Measurements from ENCODE around the gene FAM149A. TPM values are rescaled to one million over a fixed set of nuclear protein-coding genes. Genes with fewer than 3 reads are reported as not detected.

FAM149A gene
- polyA plus RNA-seq, 3 donors = 42.5 to 66.7 (median 47.9) TPM

GRCh38 chr4:186144946-186145569 lies 40.6 kb downstream of the FAM149A start:
- peak in 5 of 11 donors; percentile 35 to 46 (median 43) for DNase-seq (ENCODE audit: extremely low read depth in 1 of 11, low read depth in 9 of 11, low spot score in 4 of 11)

GRCh38 chr4:186146458-186146857 lies 42.0 kb downstream of the FAM149A start:
- DNase-seq (ENCODE audit: extremely low read depth in 1 of 11, low read depth in 9 of 11, low spot score in 4 of 11) = no peak

GRCh38 chr4:186148336-186148975 lies 44.0 kb downstream of the FAM149A start:
- DNase-seq (ENCODE audit: extremely low read depth in 1 of 11, low read depth in 9 of 11, low spot score in 4 of 11) = peak in 4 of 11 donors; percentile 36 to 61 (median 36)

- peak in 2 of 11 donors; percentile 35 to 41 for DNase-seq (ENCODE audit: extremely low read depth in 1 of 11, low read depth in 9 of 11, low spot score in 4 of 11)
Observed at GRCh38 chr4:186149872-186150271, 45.4 kb downstream of the FAM149A start.

- DNase-seq (ENCODE audit: extremely low read depth in 1 of 11, low read depth in 9 of 11, low spot score in 4 of 11) = no peak
Observed at GRCh38 chr4:186150926-186151325, 46.4 kb downstream of the FAM149A start.

GRCh38 chr4:186151499-186151898 lies 47.0 kb downstream of the FAM149A start:
- no peak for DNase-seq (ENCODE audit: extremely low read depth in 1 of 11, low read depth in 9 of 11, low spot score in 4 of 11)

- peak in 2 of 11 donors; percentile 28 to 37 for DNase-seq (ENCODE audit: extremely low read depth in 1 of 11, low read depth in 9 of 11, low spot score in 4 of 11)
Observed at GRCh38 chr4:186158021-186158813, 53.7 kb downstream of the FAM149A start.

GRCh38 chr4:186158966-186159365 lies 54.5 kb downstream of the FAM149A start:
- DNase-seq (ENCODE audit: extremely low read depth in 1 of 11, low read depth in 9 of 11, low spot score in 4 of 11) = no peak

GRCh38 chr4:186159613-186160012 lies 55.1 kb downstream of the FAM149A start:
- no peak for DNase-seq (ENCODE audit: extremely low read depth in 1 of 11, low read depth in 9 of 11, low spot score in 4 of 11)

- no peak for DNase-seq (ENCODE audit: extremely low read depth in 1 of 11, low read depth in 9 of 11, low spot score in 4 of 11)
Observed at GRCh38 chr4:186161138-186161537, 56.6 kb downstream of the FAM149A start.

- no peak for DNase-seq (ENCODE audit: extremely low read depth in 1 of 11, low read depth in 9 of 11, low spot score in 4 of 11)
Observed at GRCh38 chr4:186166852-186167512, 62.5 kb downstream of the FAM149A start.

GRCh38 chr4:186167605-186168004 lies 63.1 kb downstream of the FAM149A start:
- no peak for DNase-seq (ENCODE audit: extremely low read depth in 1 of 11, low read depth in 9 of 11, low spot score in 4 of 11)

- no peak for DNase-seq (ENCODE audit: extremely low read depth in 1 of 11, low read depth in 9 of 11, low spot score in 4 of 11)
Observed at GRCh38 chr4:186168750-186169149, 64.2 kb downstream of the FAM149A start.

GRCh38 chr4:186169333-186169944 lies 64.9 kb downstream of the FAM149A start:
- DNase-seq (ENCODE audit: extremely low read depth in 1 of 11, low read depth in 9 of 11, low spot score in 4 of 11) = no peak

GRCh38 chr4:186169945-186170802 lies 65.7 kb downstream of the FAM149A start:
- no peak for DNase-seq (ENCODE audit: extremely low read depth in 1 of 11, low read depth in 9 of 11, low spot score in 4 of 11)

GRCh38 chr4:186170966-186171365 lies 66.5 kb downstream of the FAM149A start:
- no peak for DNase-seq (ENCODE audit: extremely low read depth in 1 of 11, low read depth in 9 of 11, low spot score in 4 of 11)

- DNase-seq (ENCODE audit: extremely low read depth in 1 of 11, low read depth in 9 of 11, low spot score in 4 of 11) = no peak
Observed at GRCh38 chr4:186172546-186172945, 68.0 kb downstream of the FAM149A start.

GRCh38 chr4:186188107-186188506 lies 83.6 kb downstream of the FAM149A start:
- DNase-seq (ENCODE audit: extremely low read depth in 1 of 11, low read depth in 9 of 11, low spot score in 4 of 11) = no peak
